ENCODE data around the gene TSPYL4.
A peak's percentile ranks its signal among the peaks of the same experiment; 100 is the strongest.

TSPYL4 gene

GRCh38 chr6:116271149-116271708, 17.4 kb upstream of the TSPYL4 start:
- no peak for DNase-seq (ENCODE audit: low read depth in 2 of 2)

DNA sequence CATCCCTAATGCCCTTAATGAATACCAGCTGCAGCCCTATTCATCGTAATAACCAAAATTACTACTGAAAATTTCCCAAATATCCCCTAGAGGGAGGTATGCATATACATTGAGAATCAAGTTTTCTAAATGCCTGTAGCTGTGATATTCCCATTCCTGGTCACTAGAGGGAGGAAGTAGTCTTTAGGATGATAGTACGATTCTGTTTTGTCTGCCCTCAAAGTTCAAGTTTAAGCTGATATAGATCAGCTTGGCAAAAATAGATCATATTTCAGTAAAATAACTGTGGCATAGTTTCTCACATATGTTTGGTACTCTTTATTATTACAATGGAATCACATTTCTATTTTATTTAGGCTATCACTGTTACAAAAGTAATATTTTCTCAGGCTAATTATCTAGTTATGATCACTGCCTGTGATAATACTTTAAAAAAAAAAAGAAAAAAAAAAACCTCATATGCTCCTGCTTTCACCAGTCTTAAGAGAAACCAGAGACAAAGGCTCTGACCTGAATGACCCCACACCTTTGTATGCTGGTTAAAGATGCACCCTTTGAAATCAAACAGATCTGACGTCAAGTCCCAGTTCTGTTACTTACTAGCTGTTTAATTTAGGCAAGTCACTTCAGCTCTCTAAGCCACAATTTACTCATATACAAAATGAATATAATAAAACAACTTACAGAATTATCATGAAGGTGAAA, 14.9 kb upstream of the TSPYL4 start:
- DNase-seq (ENCODE audit: low read depth in 2 of 2), result peak; percentile 85 to 86

GRCh38 chr6:116267836-116268588, 14.1 kb upstream of the TSPYL4 start:
- no peak for DNase-seq (ENCODE audit: low read depth in 2 of 2)

DNA sequence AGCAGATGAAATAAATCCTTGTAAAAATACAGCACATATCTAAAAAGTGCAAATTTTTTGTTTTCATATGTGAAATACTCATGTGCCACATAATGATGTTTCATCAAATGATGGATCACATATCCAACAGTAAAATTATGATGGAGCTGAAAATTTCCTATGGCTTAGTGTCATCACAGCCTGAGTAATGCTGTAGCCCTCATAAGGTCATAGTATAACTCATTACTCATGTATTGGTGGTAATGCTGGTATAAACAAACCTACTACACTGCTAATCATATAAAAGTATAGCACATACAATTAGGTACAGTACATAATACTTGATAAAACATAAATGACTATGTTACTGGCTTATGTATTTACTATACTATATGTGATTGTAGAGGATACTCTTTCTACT, 12.9 kb upstream of the TSPYL4 start:
- DNase-seq (ENCODE audit: low read depth in 2 of 2), result no peak

DNA sequence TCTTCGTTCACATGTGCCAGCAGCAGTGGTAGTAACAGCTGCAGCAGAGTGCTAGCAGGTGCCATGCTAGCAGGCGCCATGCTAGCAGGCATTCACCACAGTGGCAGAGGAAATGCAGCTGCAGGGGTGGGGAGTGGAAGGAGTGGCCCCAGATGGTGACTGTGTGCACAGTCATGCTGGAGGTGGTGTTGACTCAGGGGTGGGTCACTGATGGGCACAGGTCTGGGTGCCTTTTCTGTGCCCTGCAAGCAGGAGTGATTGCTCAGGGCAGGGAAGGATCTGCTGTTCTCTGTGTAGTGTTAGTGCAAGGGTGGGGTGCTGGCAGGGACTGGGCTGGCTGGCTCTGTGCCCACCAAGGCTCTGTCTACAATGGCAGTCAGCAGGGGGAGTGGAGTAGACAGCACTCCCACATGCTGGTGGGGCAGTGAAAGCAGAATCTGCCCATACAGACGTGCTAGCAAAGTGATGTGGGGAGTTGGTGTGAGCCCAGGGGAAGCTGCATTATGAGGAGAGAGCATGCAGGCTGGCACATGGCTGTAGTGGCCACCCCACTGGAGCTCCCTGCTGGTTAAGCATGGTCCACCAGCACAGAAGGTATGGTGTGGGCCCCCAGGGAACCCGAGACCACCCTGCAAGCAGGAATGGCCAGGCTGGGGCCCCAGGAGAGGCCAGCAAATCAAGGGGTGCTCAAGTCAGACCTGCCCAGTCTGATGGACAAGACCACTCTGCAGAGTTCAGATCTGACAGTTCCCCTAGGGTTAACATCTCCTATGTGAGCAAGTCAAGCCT, 11.4 kb upstream of the TSPYL4 start:
- DNase-seq (ENCODE audit: low read depth in 2 of 2), result no peak

DNA sequence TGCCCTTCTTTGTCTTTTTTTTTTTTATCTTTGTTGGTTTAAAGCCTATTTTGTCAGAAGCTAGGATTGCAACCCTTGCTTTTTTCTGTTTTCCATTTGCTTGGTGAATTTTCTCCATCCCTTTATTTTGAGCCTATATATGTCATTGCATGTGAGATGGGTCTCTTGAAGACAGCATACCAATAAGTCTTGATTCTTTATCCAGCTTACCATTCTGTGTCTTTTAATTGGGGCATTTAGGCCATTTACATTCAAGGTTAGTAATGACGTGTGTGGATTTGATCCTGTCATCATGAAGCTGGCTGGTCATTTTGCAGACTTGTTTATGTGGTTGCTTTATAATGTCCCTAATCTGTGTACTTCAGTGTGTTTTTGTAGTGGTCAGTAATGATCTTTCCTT, 9.5 kb upstream of the TSPYL4 start:
- no peak for DNase-seq (ENCODE audit: low read depth in 2 of 2)

DNA sequence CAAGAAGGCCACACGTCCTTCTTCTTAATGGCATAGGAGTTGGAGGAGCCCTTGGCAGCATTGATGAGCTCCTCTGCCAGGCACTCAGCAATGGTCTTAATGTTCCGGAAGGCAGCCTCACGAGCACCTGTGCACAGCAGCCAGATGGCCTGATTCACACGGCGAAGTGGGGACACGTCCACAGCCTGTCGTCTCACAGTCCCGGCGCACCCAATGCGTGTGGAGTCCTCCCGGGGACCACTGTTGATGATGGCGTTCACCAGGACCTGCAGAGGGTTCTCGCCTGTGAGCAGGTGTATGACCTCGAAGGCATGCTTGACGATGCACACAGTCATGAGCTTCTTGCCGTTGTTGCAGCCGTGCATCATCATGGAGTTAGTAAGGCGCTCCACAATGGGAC, 4.6 kb upstream of the TSPYL4 start:
- no peak for DNase-seq (ENCODE audit: low read depth in 2 of 2)

- DNase-seq (ENCODE audit: low read depth in 2 of 2), result no peak
Observed at GRCh38 chr6:116256694-116257093, 2.8 kb upstream of the TSPYL4 start.

DNA sequence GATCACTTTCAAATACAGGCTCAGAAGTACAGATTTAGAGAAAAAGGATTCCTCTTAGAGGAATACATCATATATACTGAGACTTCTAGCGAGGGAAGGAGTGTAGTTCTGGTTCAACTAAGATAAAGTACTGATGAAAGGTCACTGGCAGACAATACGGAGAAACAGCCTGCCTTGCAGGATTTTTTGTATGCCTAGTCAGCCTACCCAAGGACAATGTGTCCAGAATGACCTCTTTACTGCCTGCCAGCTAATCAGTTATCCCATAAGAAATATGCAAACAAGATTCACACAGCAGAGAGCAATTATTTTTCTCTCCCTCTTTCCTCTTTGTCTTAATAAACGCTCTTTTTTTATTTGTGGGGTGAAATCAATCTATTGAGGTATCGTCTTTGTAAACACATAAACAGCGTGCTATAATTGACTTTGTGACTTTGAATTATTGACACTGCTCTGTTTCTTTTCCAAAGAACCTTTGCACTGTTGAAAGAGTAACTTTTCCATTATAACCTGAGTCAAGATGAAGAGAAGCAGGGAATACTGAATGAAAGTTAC, 1.4 kb upstream of the TSPYL4 start:
- DNase-seq (ENCODE audit: low read depth in 2 of 2), result no peak

GRCh38 chr6:116254297-116255056, 602 bp upstream of the TSPYL4 start:
- DNase-seq (ENCODE audit: low read depth in 2 of 2), result no peak

GRCh38 chr6:116253188-116253504, 729 bp downstream of the TSPYL4 start:
- no peak for DNase-seq (ENCODE audit: low read depth in 2 of 2)

DNA sequence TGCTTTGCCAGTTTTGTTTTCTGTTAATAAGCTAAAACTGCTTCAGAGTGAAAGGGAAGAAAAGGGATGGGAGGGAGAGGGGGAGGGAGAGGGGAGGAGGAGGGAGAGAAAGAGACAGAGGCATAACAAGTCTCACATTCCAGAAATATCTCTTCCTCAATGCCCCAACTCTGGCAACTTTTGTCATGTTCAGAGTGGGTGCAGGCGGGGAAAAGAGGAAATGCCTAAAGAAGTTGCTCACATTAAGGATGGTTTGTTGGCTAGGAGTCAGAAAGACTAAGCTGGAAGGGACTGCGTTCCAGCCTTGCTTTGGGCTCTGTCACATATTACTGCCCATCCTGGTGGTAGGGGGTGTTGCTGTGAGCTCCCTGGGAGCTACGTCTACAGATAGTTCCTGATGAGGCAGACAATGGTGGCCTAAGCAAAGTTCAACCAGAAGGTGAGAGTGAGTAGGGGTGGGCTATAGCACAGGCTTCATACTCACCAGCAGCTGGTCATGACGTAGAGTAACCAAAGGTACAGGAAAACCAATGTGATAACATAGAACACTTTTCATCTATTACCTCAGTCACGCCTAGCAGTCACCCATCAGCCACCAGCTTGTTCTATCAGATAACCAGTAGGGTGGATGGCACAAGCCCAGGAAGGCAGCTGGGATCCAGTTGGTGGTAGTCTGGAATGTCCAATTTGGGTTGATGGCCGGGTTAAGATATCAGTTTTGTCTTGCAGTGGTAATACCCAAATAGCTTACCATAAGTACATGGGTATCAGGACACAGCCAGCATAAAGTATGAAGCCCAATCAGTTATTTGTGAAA, 2.1 kb downstream of the TSPYL4 start:
- peak; percentile 82 to 84 for DNase-seq (ENCODE audit: low read depth in 2 of 2)

GRCh38 chr6:116248577-116248976, 5.3 kb downstream of the TSPYL4 start:
- DNase-seq (ENCODE audit: low read depth in 2 of 2), result no peak

GRCh38 chr6:116247285-116247684, 6.6 kb downstream of the TSPYL4 start:
- DNase-seq (ENCODE audit: low read depth in 2 of 2), result no peak

DNA sequence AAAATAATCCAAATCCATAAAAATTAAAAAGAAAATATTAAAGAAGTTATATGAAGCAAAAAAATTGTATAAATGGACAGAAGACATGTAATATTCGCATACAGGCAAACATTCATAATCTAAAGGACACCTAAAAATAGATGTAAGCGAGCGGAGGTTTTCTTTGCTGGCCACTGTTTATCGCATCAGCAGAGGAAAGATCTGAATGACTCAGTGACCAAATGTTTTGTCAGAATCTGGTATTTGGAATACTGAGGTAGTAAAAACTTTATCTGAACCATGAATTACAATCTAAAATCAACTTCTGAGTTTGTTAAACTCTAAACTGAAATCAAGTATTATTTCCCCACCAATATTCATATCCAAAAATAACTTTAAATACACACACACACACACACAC, 7.8 kb downstream of the TSPYL4 start:
- DNase-seq (ENCODE audit: low read depth in 2 of 2), result no peak

DNA sequence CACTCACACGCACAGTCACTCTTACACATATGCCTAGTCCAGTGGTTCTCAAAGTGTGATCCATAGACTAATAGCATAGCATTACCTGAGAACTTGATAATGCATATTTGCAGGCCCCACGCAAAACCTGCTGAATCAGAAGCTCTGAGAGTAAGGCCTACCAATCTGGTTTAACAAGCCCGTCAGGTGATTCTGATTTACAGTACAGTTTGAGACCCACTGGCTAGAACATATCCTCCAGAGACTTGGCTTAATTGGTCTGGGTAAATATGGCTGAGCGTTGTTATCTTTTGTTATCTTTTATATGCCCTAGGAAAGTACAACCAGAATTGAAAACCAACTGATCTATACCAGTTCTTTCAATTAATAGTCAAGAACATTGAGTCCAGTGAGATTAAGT, 9.6 kb downstream of the TSPYL4 start:
- no peak for DNase-seq (ENCODE audit: low read depth in 2 of 2)

GRCh38 chr6:116239856-116240255, 14.0 kb downstream of the TSPYL4 start:
- DNase-seq (ENCODE audit: low read depth in 2 of 2), result no peak

DNA sequence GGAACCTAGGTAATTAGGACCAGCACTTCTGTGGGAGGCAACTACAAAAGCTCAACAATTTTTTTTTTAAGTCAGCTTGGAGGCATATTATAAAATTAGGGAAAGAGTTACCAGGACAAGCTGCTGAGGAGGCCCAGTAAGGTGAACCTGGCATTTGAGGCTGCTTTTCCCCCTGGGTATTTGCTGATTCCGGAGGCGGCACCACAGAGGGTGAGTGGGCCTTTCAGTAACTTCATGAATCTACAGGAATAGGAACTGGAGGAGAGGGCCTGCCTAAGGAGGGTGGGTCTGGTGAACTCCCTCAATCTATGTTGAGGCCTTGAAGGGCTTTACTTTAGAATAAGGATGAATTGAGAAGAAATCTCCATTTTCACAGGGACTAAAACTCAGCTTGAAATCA, 14.6 kb downstream of the TSPYL4 start:
- DNase-seq (ENCODE audit: low read depth in 2 of 2), result no peak

DNA sequence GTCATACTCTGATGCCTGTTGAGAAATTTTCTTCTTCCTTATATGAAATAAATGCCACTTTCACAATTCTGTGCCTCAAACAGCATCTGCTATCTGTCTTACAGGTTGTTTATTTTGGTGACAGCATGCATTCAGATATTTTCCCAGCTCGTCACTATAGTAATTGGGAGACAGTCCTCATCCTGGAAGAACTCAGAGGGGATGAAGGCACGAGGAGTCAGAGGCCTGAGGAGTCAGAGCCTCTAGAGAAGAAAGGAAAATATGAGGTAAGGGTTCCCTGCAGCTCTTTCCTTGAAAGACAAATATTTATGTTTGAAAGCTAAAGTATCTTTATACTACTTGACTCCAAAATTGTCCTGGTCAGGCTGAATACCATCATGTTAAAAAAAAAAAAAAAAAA, 15.8 kb downstream of the TSPYL4 start:
- DNase-seq (ENCODE audit: low read depth in 2 of 2), result no peak

GRCh38 chr6:116234689-116235088, 19.2 kb downstream of the TSPYL4 start:
- DNase-seq (ENCODE audit: low read depth in 2 of 2), result no peak
